Rectal smooth muscle tissue (tissue), 1 donor: ENCODE measurements around the gene FAM76A.
"Not testable (repeated sequence)": the region's sequence is repeated elsewhere in the genome, so short reads cannot be mapped to it uniquely, and the experiment has no call there.

ENCODE experiments used
- H3K27ac ChIP-seq: one replicate; pipeline ENCODE4 v1.7.0; 2013; ENCODE audit warnings: low read depth, low read length, inconsistent platforms
- H3K27me3 ChIP-seq: one replicate; pipeline ENCODE4 v1.7.0; 2013; ENCODE audit warnings: low read length; ENCODE audit not compliant: control insufficient read depth, insufficient read depth
- H3K36me3 ChIP-seq: one replicate; pipeline ENCODE4 v1.7.0; 2013; ENCODE audit warnings: low read length; ENCODE audit not compliant: control insufficient read depth, insufficient read depth
- H3K4me1 ChIP-seq: one replicate; pipeline ENCODE4 v1.7.0; 2013; ENCODE audit warnings: low read length; ENCODE audit not compliant: control insufficient read depth, insufficient read depth
- H3K4me3 ChIP-seq: one replicate; pipeline ENCODE4 v1.7.0; 2013; ENCODE audit warnings: low read length
- H3K9ac ChIP-seq: one replicate; pipeline ENCODE4 v1.7.0; 2013; ENCODE audit warnings: low read length

The FAM76A gene

DNA sequence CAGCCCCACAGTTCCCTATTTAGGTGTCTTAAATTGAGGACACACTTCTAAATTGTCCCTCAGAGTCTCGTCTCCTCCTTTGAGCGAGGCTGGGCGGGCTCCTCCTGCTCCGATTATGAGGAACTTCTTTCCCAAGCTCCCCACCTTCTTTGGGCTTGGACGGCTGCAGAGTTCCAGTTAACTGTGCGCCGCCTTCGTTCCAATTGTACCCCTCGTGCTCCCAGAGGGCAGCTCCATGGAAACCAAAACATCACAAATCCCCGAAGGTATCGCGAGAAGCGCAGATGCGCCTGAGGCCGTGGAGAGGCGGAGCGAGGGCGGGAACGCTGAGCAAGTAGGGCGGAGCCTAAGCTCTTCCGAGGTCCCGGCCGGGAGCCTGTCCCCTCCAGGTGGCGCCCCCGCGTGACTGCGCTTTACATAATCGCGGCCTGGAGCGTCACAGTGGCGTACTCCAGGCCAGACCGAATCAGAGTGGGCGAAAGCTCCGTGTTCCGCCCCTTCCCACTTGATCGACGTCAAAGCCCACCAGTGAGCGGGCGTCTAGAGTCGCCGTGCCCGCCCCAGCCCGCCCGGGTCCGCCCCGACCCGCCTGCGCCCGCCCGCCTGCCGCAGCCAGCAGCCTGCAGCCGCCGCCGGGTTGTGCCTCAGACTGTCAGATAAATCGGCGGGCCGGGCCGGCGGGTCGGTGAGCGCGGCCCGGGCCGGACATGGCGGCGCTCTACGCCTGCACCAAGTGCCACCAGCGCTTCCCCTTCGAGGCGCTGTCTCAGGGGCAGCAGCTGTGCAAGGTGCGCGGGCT lies at the start of gene FAM76A:
Gene FAM76A, plus strand, starts transcription at position 588 of the 799 bp plus-strand sequence. Its CDS starts 120 bp downstream, at position 708.
- Histone ChIP-seq H3K27me3 (no peaks in the 10 kb centered on the region), H3K36me3 (no peaks in the 10 kb centered on the region), H3K4me1 (peaks cover 5% of the 10 kb centered on the region), H3K9ac (peak within 1 kb of the TSS; percentile 38), H3K27ac (peak within 1 kb of the TSS; percentile 89), H3K4me3 (peak within 1 kb of the TSS; percentile 86)

- Histone ChIP-seq H3K9ac (no peak overlapping the region), H3K4me3 (no peak overlapping the region), H3K27ac (no peak overlapping the region), H3K4me1 (peaks cover 6% of the 10 kb centered on the region), H3K36me3 (no peaks in the 10 kb centered on the region), H3K27me3 (no peaks in the 10 kb centered on the region)
These were observed 49.4 kb upstream of the FAM76A start for GRCh38 chr1:27676410-27676809.

DNA sequence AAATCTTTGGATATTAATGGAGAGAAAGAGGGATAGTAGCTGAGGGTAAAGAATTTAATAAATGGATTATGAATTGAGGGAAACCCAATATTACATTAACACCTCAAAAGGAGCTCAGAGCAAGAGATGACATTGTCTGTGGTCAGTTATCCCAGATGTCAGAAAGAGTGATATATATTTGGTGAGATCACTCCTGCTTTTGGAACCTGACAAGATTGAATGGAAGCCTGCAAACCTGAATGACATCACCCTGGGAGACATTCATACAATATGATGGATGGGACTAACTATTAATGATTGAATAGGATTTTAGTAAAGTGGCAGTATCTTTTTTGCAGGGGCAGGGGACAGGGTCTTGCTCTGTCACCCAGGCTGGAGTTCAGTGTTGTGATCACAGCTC lies 47.0 kb upstream of the FAM76A start:
- H3K27ac ChIP-seq, result no peak overlapping the region
- no peaks in the 10 kb centered on the region for H3K36me3 ChIP-seq
- no peaks in the 10 kb centered on the region for H3K4me1 ChIP-seq
- no peaks in the 10 kb centered on the region for H3K27me3 ChIP-seq
- no peak overlapping the region for H3K9ac ChIP-seq
- H3K4me3 ChIP-seq, result no peak overlapping the region

GRCh38 chr1:27680225-27680791 lies 45.5 kb upstream of the FAM76A start:
- not testable (repeated sequence) for H3K4me1 ChIP-seq, H3K9ac ChIP-seq, H3K36me3 ChIP-seq, H3K27ac ChIP-seq, H3K27me3 ChIP-seq, H3K4me3 ChIP-seq

DNA sequence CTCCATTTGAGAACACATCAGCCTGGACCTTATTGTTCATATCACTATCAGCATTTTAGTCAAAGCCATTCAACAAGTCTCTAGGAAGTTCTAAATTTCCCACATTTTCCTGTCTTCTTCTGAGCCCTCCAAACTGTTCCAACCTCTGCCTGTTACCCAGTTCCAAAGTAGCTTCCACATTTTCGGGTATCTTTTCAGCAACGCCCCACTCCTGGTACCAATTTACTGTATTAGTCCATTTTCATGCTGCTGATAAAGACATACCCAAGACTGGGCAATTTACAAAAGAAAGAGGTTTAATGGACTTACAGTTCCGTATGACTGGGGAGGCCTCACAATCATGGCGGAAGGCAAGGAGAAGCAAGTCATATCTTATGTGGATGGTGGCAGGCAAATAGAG lies 44.2 kb upstream of the FAM76A start:
- H3K27ac ChIP-seq, H3K4me3 ChIP-seq, H3K9ac ChIP-seq, H3K4me1 ChIP-seq, H3K36me3 ChIP-seq, H3K27me3 ChIP-seq: not testable (repeated sequence)

- no peak overlapping the region for H3K9ac ChIP-seq
- H3K36me3 ChIP-seq, result no peaks in the 10 kb centered on the region
- no peak overlapping the region for H3K4me3 ChIP-seq
- no peaks in the 10 kb centered on the region for H3K4me1 ChIP-seq
- no peaks in the 10 kb centered on the region for H3K27me3 ChIP-seq
- H3K27ac ChIP-seq, result no peak overlapping the region
These were observed 43.3 kb upstream of the FAM76A start for GRCh38 chr1:27682351-27682944.

DNA sequence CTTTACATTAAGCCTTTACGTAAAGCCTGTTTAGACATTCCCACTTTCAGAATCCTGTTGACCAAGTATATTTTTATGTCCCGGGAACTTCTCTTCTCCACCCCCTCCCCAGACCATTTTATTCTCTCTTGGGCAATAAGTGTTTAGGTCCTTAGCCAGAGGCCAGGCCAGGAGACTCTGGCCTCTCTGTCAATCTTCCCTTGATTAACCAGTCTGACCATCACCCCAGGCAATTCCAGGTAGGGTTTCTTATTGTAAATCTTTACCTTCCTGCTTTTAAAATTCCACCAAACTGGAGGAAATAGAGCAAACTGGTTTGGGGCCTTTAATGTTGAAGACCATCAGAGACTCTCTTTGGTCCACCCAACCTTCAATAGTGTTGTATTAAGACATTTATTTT lies 41.6 kb upstream of the FAM76A start:
- no peak overlapping the region for H3K4me3 ChIP-seq
- no peaks in the 10 kb centered on the region for H3K4me1 ChIP-seq
- H3K27ac ChIP-seq, result no peak overlapping the region
- H3K36me3 ChIP-seq, result no peaks in the 10 kb centered on the region
- no peak overlapping the region for H3K9ac ChIP-seq
- H3K27me3 ChIP-seq, result no peaks in the 10 kb centered on the region

GRCh38 chr1:27686223-27686990 lies 39.4 kb upstream of the FAM76A start:
- Histone ChIP-seq H3K4me3 (no peak overlapping the region), H3K4me1 (no peaks in the 10 kb centered on the region), H3K27me3 (no peaks in the 10 kb centered on the region), H3K36me3 (no peaks in the 10 kb centered on the region), H3K27ac (no peak overlapping the region), H3K9ac (no peak overlapping the region)

GRCh38 chr1:27687906-27688305 lies 37.9 kb upstream of the FAM76A start:
- Histone ChIP-seq H3K36me3 (no peaks in the 10 kb centered on the region), H3K4me1 (no peaks in the 10 kb centered on the region), H3K27me3 (no peaks in the 10 kb centered on the region), H3K27ac (no peak overlapping the region), H3K9ac (no peak overlapping the region), H3K4me3 (no peak overlapping the region)

- no peak overlapping the region for H3K27ac ChIP-seq
- no peaks in the 10 kb centered on the region for H3K4me1 ChIP-seq
- H3K36me3 ChIP-seq, result no peaks in the 10 kb centered on the region
- H3K9ac ChIP-seq, result no peak overlapping the region
- no peaks in the 10 kb centered on the region for H3K27me3 ChIP-seq
- H3K4me3 ChIP-seq, result no peak overlapping the region
These were observed 36.2 kb upstream of the FAM76A start for GRCh38 chr1:27689423-27690173.

- Histone ChIP-seq H3K4me1 (no peaks in the 10 kb centered on the region), H3K36me3 (no peaks in the 10 kb centered on the region), H3K4me3 (no peak overlapping the region), H3K9ac (no peak overlapping the region), H3K27ac (no peak overlapping the region), H3K27me3 (no peaks in the 10 kb centered on the region)
These were observed 35.6 kb upstream of the FAM76A start for GRCh38 chr1:27690183-27690582.

DNA sequence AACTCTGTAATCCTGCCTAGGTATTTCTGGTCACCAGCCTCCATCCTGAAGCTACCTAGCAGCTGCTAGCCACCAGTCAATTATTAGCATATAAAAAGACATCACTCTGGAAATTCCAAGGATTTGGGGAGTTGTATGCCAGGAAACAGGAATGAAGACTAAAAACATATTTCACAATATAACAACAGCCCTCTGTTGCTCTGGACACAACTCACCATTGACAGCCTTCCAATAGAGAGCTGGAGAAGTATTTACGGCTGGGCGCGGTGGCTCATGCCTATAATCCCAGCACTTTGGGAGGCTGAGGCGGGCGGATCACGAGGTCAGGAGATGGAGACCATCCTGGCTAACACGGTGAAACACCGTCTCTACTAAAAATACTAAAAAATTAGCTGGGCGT lies 28.9 kb upstream of the FAM76A start:
- not testable (repeated sequence) for H3K36me3 ChIP-seq, H3K27ac ChIP-seq, H3K4me1 ChIP-seq, H3K9ac ChIP-seq, H3K4me3 ChIP-seq, H3K27me3 ChIP-seq
